Astrocyte of the spinal cord (primary cell): Measurements from ENCODE around the gene ACTG1.

Experiments
- DNase-seq: peaks from one replicate; pipeline ENCODE4 v3.0.0; 2011; ENCODE audit warnings: low read depth, low spot score
- H3K4me3 ChIP-seq: 2 replicates; pipeline ENCODE4 v1.5.1; 2011; ENCODE audit warnings: low read depth, mild to moderate bottlenecking, low read length, moderate library complexity
- CTCF ChIP-seq: IDR thresholded peaks from 2 replicates; pipeline ENCODE4 v1.5.1; 2012; ENCODE audit warnings: low read depth, mild to moderate bottlenecking, low read length, inconsistent platforms
- in situ Hi-C: cut with HindIII; loops from 2 replicates; pipeline ENCODE4 v1.10.0; 2017; ENCODE audit warnings: low sequenced_read_pairs

ACTG1 gene

GRCh38 chr17:81539961-81540675 is 27.5 kb upstream of the ACTG1 start:
- TF ChIP-seq CTCF = no peak
- DNase-seq = no peak
- in situ Hi-C loops = no loop called here
- H3K4me3 ChIP-seq = no peak overlapping the region

GRCh38 chr17:81539571-81539900 is 26.9 kb upstream of the ACTG1 start:
- no peak for TF ChIP-seq CTCF
- in situ Hi-C loops = no loop called here
- no peak overlapping the region for H3K4me3 ChIP-seq
- no peak for DNase-seq

DNA sequence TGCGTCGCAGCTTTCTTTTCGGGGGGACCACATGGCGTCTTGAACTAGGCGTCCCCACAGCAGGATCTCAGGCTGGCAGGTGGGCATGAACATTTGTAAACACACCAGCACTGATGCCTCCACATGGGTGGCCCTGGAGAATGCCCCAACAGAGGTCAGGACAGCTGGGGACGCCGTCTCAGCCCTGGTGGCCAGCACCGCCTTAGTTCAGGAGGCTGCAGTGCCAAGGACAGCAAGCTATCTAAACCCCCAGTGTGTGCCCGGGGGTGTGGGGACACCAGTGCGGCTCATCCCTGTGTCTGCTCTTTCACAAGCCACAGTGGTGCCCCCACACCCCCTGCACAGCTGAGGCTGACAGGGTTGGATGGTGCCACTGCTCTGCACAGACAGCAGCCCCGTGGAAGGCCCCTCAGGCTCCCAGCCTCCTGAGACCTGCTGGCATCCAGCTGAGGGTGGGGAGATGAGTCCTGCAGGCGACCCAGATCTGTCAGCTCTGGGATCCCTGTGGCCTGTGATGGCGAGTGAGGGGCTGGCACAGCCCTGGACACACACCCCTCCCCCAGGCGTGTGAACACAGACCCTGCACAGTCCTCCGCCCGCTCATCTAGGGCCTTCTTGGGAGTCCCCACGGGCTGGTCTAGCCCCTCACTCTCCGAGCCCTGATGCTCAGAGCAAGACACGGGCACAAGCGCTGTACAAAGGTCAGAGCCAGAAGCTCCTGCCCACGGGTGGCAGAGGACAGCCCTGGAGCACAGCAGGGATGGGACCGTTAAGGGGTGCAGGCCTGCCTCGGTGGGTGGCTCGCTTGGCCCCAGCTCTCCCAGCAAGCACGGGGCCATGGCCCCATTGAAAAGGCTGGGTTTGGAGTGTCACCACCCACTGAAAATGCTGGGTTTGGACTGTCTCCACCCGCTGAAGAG is 26.3 kb upstream of the ACTG1 start:
- TF ChIP-seq CTCF = no peak
- in situ Hi-C loops = no loop called here
- no peak overlapping the region for H3K4me3 ChIP-seq

DNA sequence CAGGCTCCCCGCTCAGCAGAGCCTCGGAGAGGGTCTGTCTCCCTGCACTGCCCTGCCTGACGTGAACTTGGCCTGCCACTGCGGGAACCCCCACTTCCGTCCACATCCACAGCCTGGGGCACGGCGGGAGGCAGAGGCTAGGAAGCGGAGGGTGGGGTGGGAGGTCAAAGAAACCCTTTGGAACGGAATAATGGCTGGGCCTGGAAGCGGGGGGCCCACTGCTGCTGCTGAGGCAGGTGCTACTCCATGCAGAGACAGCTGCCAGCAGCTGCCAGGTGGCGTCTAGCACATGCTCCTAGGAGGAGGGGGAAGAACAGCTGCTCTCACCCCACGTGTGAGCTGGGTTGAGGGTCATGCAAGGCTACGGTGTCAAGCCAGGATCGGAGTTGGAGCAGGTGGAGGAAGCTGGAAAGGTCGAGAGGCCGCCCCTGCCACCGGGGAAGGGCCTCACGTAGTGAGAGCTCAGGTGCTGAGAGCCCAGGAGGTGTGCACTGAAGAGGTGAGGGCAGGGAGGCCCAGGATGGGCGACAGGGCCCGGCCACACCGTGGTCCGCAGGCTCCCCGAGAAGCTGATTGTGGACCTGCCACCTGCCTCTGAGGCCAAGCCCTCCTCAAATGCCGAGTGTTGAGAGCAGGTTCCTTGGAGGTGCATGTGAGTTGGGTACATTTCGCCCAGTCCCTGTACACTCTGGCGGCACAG is 25.4 kb upstream of the ACTG1 start:
- no peak overlapping the region for H3K4me3 ChIP-seq
- in situ Hi-C loops = no loop called here
- no peak for TF ChIP-seq CTCF
- no peak for DNase-seq

More for the DNA sequence above, 26.3 kb upstream of the ACTG1 start:
- DNase-seq = no peak

GRCh38 chr17:81537343-81537855 is 24.8 kb upstream of the ACTG1 start:
- in situ Hi-C loops = no loop called here
- DNase-seq = no peak
- TF ChIP-seq CTCF = peak; percentile 63
- H3K4me3 ChIP-seq = no peak overlapping the region
